GM18502 (cell line): ENCODE data around the gene TLE4.
"Not testable (repeated sequence)": the region's sequence is repeated elsewhere in the genome, so short reads cannot be mapped to it uniquely, and the experiment has no call there.

Experiments
- ATAC-seq: cut with Tn5 transposase; IDR thresholded peaks from one replicate; pipeline ENCODE4 v1.9.1; 2021; ENCODE audit warnings: mild to moderate bottlenecking; ENCODE audit not compliant: unreplicated experiment, poor library complexity

Gene TLE4

GRCh38 chr9:79630521-79631403 is 59.0 kb downstream of the TLE4 start:
- ATAC-seq, result peak; percentile 86

- no peak for ATAC-seq
These were observed 60.3 kb downstream of the TLE4 start for GRCh38 chr9:79632060-79632459.

GRCh38 chr9:79632705-79633104 is 60.9 kb downstream of the TLE4 start:
- ATAC-seq, result no peak

- ATAC-seq, result no peak
These were observed 61.8 kb downstream of the TLE4 start for GRCh38 chr9:79633558-79633957.

- ATAC-seq, result peak; percentile 60
These were observed 65.6 kb downstream of the TLE4 start for GRCh38 chr9:79637177-79637925.

GRCh38 chr9:79638806-79639205 is 67.0 kb downstream of the TLE4 start:
- no peak for ATAC-seq

- ATAC-seq, result no peak
These were observed 67.6 kb downstream of the TLE4 start for GRCh38 chr9:79639354-79639753.

- not testable (repeated sequence) for ATAC-seq
These were observed 68.3 kb downstream of the TLE4 start for GRCh38 chr9:79640067-79640466.

- no peak for ATAC-seq
These were observed 69.3 kb downstream of the TLE4 start for GRCh38 chr9:79641070-79641469.

GRCh38 chr9:79642671-79643070 is 70.9 kb downstream of the TLE4 start:
- no peak for ATAC-seq

GRCh38 chr9:79644048-79644447 is 72.3 kb downstream of the TLE4 start:
- no peak for ATAC-seq

GRCh38 chr9:79644601-79645000 is 72.8 kb downstream of the TLE4 start:
- no peak for ATAC-seq

- ATAC-seq, result no peak
These were observed 73.3 kb downstream of the TLE4 start for GRCh38 chr9:79645110-79645509.

GRCh38 chr9:79646096-79646495 is 74.3 kb downstream of the TLE4 start:
- no peak for ATAC-seq

- ATAC-seq, result no peak
These were observed 79.6 kb downstream of the TLE4 start for GRCh38 chr9:79651251-79651795.

GRCh38 chr9:79652598-79652997 is 80.8 kb downstream of the TLE4 start:
- no peak for ATAC-seq

GRCh38 chr9:79654591-79655382 is 83.0 kb downstream of the TLE4 start:
- ATAC-seq, result not testable (repeated sequence)

- no peak for ATAC-seq
These were observed 83.8 kb downstream of the TLE4 start for GRCh38 chr9:79655551-79655950.

GRCh38 chr9:79656169-79656568 is 84.4 kb downstream of the TLE4 start:
- ATAC-seq, result no peak

GRCh38 chr9:79657891-79658290 is 86.1 kb downstream of the TLE4 start:
- ATAC-seq, result no peak
